HCT116 (cell line): ENCODE results near the gene PLA2G15. TPM values are rescaled to one million over a fixed set of nuclear protein-coding genes. Genes with fewer than 3 reads are reported as not detected.

ENCODE experiments used
- ATAC-seq: fragments of 200-7000 bp; cut with Tn5 transposase; 2 replicates; pipeline ENCODE4 v1.9.1; 2020; ENCODE audit warnings: mild to moderate bottlenecking, moderate library complexity
- BruUV-seq: library from RNA; stranded (reverse); fragments of 400-500 nt; replicated peaks from 2 replicates; lab custom pipeline; 2021; lab: Mats Ljungman, UMichigan
- CTCF ChIA-PET: fragments of 300-600 bp; sonication (Branson Sonifier 250); formaldehyde crosslinking; loops from one replicate; lab custom pipeline; 2021; ENCODE audit warnings: antibody characterized with exemption; lab: Charles Lee
- POLR2A ChIA-PET: fragments of 300-600, 350-600 bp; sonication (Branson Sonifier 250); formaldehyde crosslinking; loops from one replicate; lab custom pipeline; 2021; ENCODE audit warnings: antibody characterized with exemption; lab: Charles Lee
- RAD21 ChIA-PET, 2 experiments: fragments of 300-600 bp; sonication (Branson Sonifier 250); formaldehyde crosslinking; loops; one replicate each; lab custom pipeline; 2023; ENCODE audit warnings: low total read pairs in 2 of 2; ENCODE audit not compliant: uncharacterized antibody in 2 of 2, unreplicated experiment in 2 of 2, low non-redundant PET in 1 of 2; lab: Charles Lee
- DNase-seq: peaks from one replicate; pipeline ENCODE4 v3.0.0-alpha.2; 2010; ENCODE audit warnings: low read depth, low spot score
- H2AFZ ChIP-seq: fragments of 200-600 bp; shearing (Covaris generic), sonication (generic); 2 replicates; pipeline ENCODE4 v1.6.1; 2017; ENCODE audit warnings: low read depth, mixed run types, mixed read lengths, antibody characterized with exemption, low read length; ENCODE audit not compliant: poor library complexity, severe bottlenecking
- H3K27ac ChIP-seq: 2 replicates; pipeline ENCODE4 v1.5.1; 2012; ENCODE audit warnings: low read depth, low read length
- H3K27me3 ChIP-seq: fragments of 200-600 bp; sonication (generic); 2 replicates; pipeline ENCODE4 v1.6.1; 2016; ENCODE audit warnings: mixed run types, low read length, mixed read lengths; ENCODE audit not compliant: insufficient read depth
- H3K36me3 ChIP-seq, 2 experiments: fragments of 200-500 bp in 1 of 2; fragments of 200-600 bp in 1 of 2; sonication (Bioruptor generic) in 1 of 2; sonication (generic) in 1 of 2; 2 replicates each; pipeline versions ENCODE4 v1.5.1 to v1.6.1; 2014 to 2016; ENCODE audit warnings: low read length in 2 of 2, inconsistent platforms in 1 of 2, mixed read lengths in 1 of 2, mixed run types in 1 of 2; ENCODE audit not compliant: insufficient read depth in 2 of 2, control insufficient read depth in 1 of 2
- H3K4me1 ChIP-seq, 2 experiments: fragments of 200-600 bp in 1 of 2; sonication (generic) in 1 of 2; 2 replicates each; pipeline versions ENCODE4 v1.5.1 to v1.6.1; 2012 to 2017; ENCODE audit warnings: low read length in 2 of 2, inconsistent platforms in 1 of 2, mild to moderate bottlenecking in 1 of 2, mixed read lengths in 1 of 2, mixed run types in 1 of 2, moderate library complexity in 1 of 2; ENCODE audit not compliant: insufficient read depth in 2 of 2, control insufficient read depth in 1 of 2
- H3K4me2 ChIP-seq: fragments of 200-600 bp; sonication (generic); 2 replicates; pipeline ENCODE4 v1.6.1; 2017; ENCODE audit warnings: mixed run types, low read length, mixed read lengths
- H3K4me3 ChIP-seq, 2 experiments: fragments of 200-600 bp in 1 of 2; sonication (generic) in 1 of 2; replicated peaks in 1 of 2; 2 replicates each; pipeline ENCODE4 v1.5.1; 2011 to 2016; ENCODE audit warnings: low read length in 2 of 2, control low read depth in 1 of 2, low read depth in 1 of 2, mild to moderate bottlenecking in 1 of 2, mixed read lengths in 1 of 2, mixed run types in 1 of 2
- H3K79me2 ChIP-seq: fragments of 200-600 bp; sonication (generic); 2 replicates; pipeline ENCODE4 v1.6.1; 2017; ENCODE audit warnings: mild to moderate bottlenecking, mixed run types, low read length, moderate library complexity, mixed read lengths; ENCODE audit not compliant: insufficient read depth
- H3K9ac ChIP-seq: fragments of 200-600 bp; sonication (generic); 2 replicates; pipeline ENCODE4 v1.6.1; 2016; ENCODE audit warnings: low read length, mixed read lengths
- H3K9me2 ChIP-seq: fragments of 200-600 bp; sonication (generic), shearing (Covaris generic); 2 replicates; pipeline ENCODE4 v1.6.1; 2017; ENCODE audit warnings: mixed run types, mild to moderate bottlenecking, moderate library complexity; ENCODE audit not compliant: insufficient read depth
- H3K9me3 ChIP-seq, 2 experiments: fragments of 200-500 bp in 1 of 2; fragments of 200-600 bp in 1 of 2; sonication (Bioruptor generic) in 1 of 2; sonication (generic) in 1 of 2; 2 replicates each; pipeline ENCODE4 v1.6.1; 2014 to 2017; ENCODE audit warnings: low read length in 2 of 2, mixed read lengths in 2 of 2, inconsistent platforms in 1 of 2, low read depth in 1 of 2, mild to moderate bottlenecking in 1 of 2, mixed run types in 1 of 2, moderate library complexity in 1 of 2; ENCODE audit not compliant: control insufficient read depth in 1 of 2, insufficient read depth in 1 of 2
- H4K20me1 ChIP-seq: fragments of 200-600 bp; sonication (generic), shearing (Covaris generic); 2 replicates; pipeline ENCODE4 v1.6.1; 2017; ENCODE audit warnings: mixed run types, mild to moderate bottlenecking, moderate library complexity; ENCODE audit not compliant: insufficient read depth
- CBX3 ChIP-seq: IDR thresholded peaks from 2 replicates; pipeline ENCODE4 v1.6.1; 2012; ENCODE audit warnings: low read depth
- CEBPB ChIP-seq: IDR thresholded peaks from 2 replicates; pipeline ENCODE4 v1.6.1; 2012; ENCODE audit warnings: low read depth
- EGR1 ChIP-seq: IDR thresholded peaks from 2 replicates; pipeline ENCODE4 v1.6.1; 2012; ENCODE audit warnings: low read depth
- FOSL1 ChIP-seq: IDR thresholded peaks from 2 replicates; pipeline ENCODE4 v1.6.1; 2012; ENCODE audit warnings: low read depth
- JUND ChIP-seq: IDR thresholded peaks from 2 replicates; pipeline ENCODE4 v1.6.1; 2012
- MAX ChIP-seq: IDR thresholded peaks from 2 replicates; pipeline ENCODE4 v1.6.1; 2012
- REST ChIP-seq: IDR thresholded peaks from 2 replicates; pipeline ENCODE4 v1.6.1; 2012; ENCODE audit warnings: low read depth
- SIN3A ChIP-seq: IDR thresholded peaks from 2 replicates; pipeline ENCODE4 v1.6.1; 2012; ENCODE audit warnings: low read depth
- SP1 ChIP-seq: IDR thresholded peaks from 2 replicates; pipeline ENCODE4 v1.6.1; 2012; ENCODE audit warnings: low read depth
- TCF7L2 ChIP-seq: IDR thresholded peaks from 2 replicates; pipeline ENCODE4 v1.7.0; 2011; ENCODE audit warnings: borderline replicate concordance, inconsistent platforms; ENCODE audit not compliant: insufficient read depth, insufficient read length; ENCODE audit errors: extremely low read depth
- ZFX ChIP-seq: fragments of 450-650 bp; IDR thresholded peaks from 2 replicates; pipeline ENCODE4 v1.6.1; 2017
- ZNF274 ChIP-seq: fragments of 200-500 bp; sonication (Bioruptor generic); IDR thresholded peaks from 2 replicates; pipeline ENCODE4 v1.6.1; 2014; ENCODE audit warnings: mild to moderate bottlenecking, low read depth, low read length, inconsistent platforms
- intact Hi-C: fragments of 100-400 bp; cut with micrococcal nuclease; formaldehyde crosslinking; loops from 2 replicates; pipeline ENCODE4 v1.10.0; 2022
- total RNA-seq: library from RNA; stranded (reverse); gene quantifications from one replicate; pipeline ENCODE4 v1.2.1, GENCODE V29; 2021; ENCODE audit not compliant: unreplicated experiment

Gene PLA2G15
- total RNA-seq, 1 experiment from 2014 or later, result 7.5 TPM

- H3K4me1 ChIP-seq, result no peaks in the 10 kb centered on the region
- H3K4me3 ChIP-seq, result no peak overlapping the region
- ATAC-seq (no peak), DNase-seq (no peak)
- no peak for TF ChIP-seq CEBPB
- no peak for TF ChIP-seq ZNF274
- TF ChIP-seq REST, result no peak
- TF ChIP-seq TCF7L2, result no peak
- TF ChIP-seq SIN3A, result no peak
- no peak for TF ChIP-seq EGR1
- TF ChIP-seq FOSL1, result no peak
- no peak for TF ChIP-seq JUND
- TF ChIP-seq ZFX, result no peak
- no peak for TF ChIP-seq MAX
- no peak for TF ChIP-seq SP1
- TF ChIP-seq CBX3, result no peak
- H3K27me3 ChIP-seq, result no peaks in the 10 kb centered on the region
- CTCF ChIA-PET, result no interaction called here
- H3K9me3 ChIP-seq, result no peaks in the 10 kb centered on the region
- no TSS peak for BruUV-seq
- POLR2A ChIA-PET, result no interaction called here
- RAD21 ChIA-PET, result no interaction called here
- no peaks in the 10 kb centered on the region for H3K36me3 ChIP-seq
- intact Hi-C loops, result no loop called here
- no peaks in the 10 kb centered on the region for H3K9me2 ChIP-seq
- no peaks in the 10 kb centered on the region for H3K79me2 ChIP-seq
- H3K9ac ChIP-seq, result no peak overlapping the region
- no peak overlapping the region for H3K4me2 ChIP-seq
- H3K27ac ChIP-seq, result no peak overlapping the region
- no peak overlapping the region for H2AFZ ChIP-seq
- no peaks in the 10 kb centered on the region for H4K20me1 ChIP-seq
These were observed 47.9 kb upstream of the PLA2G15 start for GRCh38 chr16:68197250-68197649.
